DND-41 (cell line): Measurements from ENCODE around the gene SOX11.

ENCODE experiments used
- CTCF ChIP-seq: IDR thresholded peaks from 2 replicates; pipeline ENCODE4 v1.5.1; 2012; ENCODE audit warnings: borderline replicate concordance, low read length, moderate library complexity, mild to moderate bottlenecking; ENCODE audit not compliant: poor library complexity, severe bottlenecking; ENCODE audit errors: extremely low read depth
- EZH2 ChIP-seq: IDR thresholded peaks from 3 replicates; pipeline ENCODE4 v1.6.1; 2012; ENCODE audit warnings: borderline replicate concordance, low read depth, mild to moderate bottlenecking, moderate library complexity, low read length, inconsistent platforms; ENCODE audit not compliant: severe bottlenecking

GRCh38 chr2:5725072-5725471 lies 32.9 kb downstream of the SOX11 start:
- no peak for TF ChIP-seq CTCF
- TF ChIP-seq EZH2: no peak
